GM18520 (cell line): ENCODE results near the gene GPSM1.

Experiments
- ATAC-seq: cut with Tn5 transposase; IDR thresholded peaks from one replicate; pipeline ENCODE4 v1.9.1; 2021; ENCODE audit not compliant: unreplicated experiment

GPSM1 gene

GRCh38 chr9:136303825-136304416 is 23.4 kb upstream of the GPSM1 start, which contains the start of gene CCDC187:
Gene CCDC187 (minus strand): TSS chr9:136304094. CDS start chr9:136303830, 264 bp downstream.
- ATAC-seq: no peak

GRCh38 chr9:136304456-136304855 is 22.9 kb upstream of the GPSM1 start:
- no peak for ATAC-seq

- ATAC-seq: no peak
These were observed 22.4 kb upstream of the GPSM1 start for GRCh38 chr9:136304981-136305380.

GRCh38 chr9:136305804-136306203 is 21.5 kb upstream of the GPSM1 start:
- no peak for ATAC-seq

GRCh38 chr9:136306211-136307208 is 20.8 kb upstream of the GPSM1 start:
- ATAC-seq: no peak

GRCh38 chr9:136307215-136307750 is 20.1 kb upstream of the GPSM1 start:
- ATAC-seq: no peak

GRCh38 chr9:136308006-136308701 is 19.2 kb upstream of the GPSM1 start:
- ATAC-seq: no peak

GRCh38 chr9:136308702-136309053 is 18.7 kb upstream of the GPSM1 start:
- no peak for ATAC-seq

GRCh38 chr9:136309101-136309801 is 18.1 kb upstream of the GPSM1 start:
- no peak for ATAC-seq

- ATAC-seq: no peak
These were observed 17.5 kb upstream of the GPSM1 start for GRCh38 chr9:136309806-136310220.

GRCh38 chr9:136310273-136311030 is 16.9 kb upstream of the GPSM1 start:
- no peak for ATAC-seq

GRCh38 chr9:136311051-136312008 is 16.0 kb upstream of the GPSM1 start:
- no peak for ATAC-seq

GRCh38 chr9:136312009-136312375 is 15.3 kb upstream of the GPSM1 start:
- no peak for ATAC-seq

GRCh38 chr9:136312436-136312835 is 14.9 kb upstream of the GPSM1 start:
- no peak for ATAC-seq

GRCh38 chr9:136313111-136314055 is 14.0 kb upstream of the GPSM1 start:
- ATAC-seq: no peak

GRCh38 chr9:136314056-136314416 is 13.3 kb upstream of the GPSM1 start:
- no peak for ATAC-seq

- no peak for ATAC-seq
These were observed 12.4 kb upstream of the GPSM1 start for GRCh38 chr9:136314944-136315343.

GRCh38 chr9:136316271-136316751 is 11.0 kb upstream of the GPSM1 start:
- ATAC-seq: no peak
